GM19467 (cell line): ENCODE measurements around the gene PLEKHA8.

Experiments used
- ATAC-seq: cut with Tn5 transposase; IDR thresholded peaks from one replicate; pipeline ENCODE4 v1.9.1; 2021; ENCODE audit warnings: mild to moderate bottlenecking, moderate library complexity; ENCODE audit not compliant: unreplicated experiment

The PLEKHA8 gene

GRCh38 chr7:30028216-30028748, at the start of gene PLEKHA8:
Gene PLEKHA8 (plus strand): TSS chr7:30028412. CDS start chr7:30028763, 351 bp downstream.
- peak; percentile 44 for ATAC-seq

- ATAC-seq: no peak
These were observed 48.1 kb upstream of the PLEKHA8 start for GRCh38 chr7:29980151-29980550.

DNA sequence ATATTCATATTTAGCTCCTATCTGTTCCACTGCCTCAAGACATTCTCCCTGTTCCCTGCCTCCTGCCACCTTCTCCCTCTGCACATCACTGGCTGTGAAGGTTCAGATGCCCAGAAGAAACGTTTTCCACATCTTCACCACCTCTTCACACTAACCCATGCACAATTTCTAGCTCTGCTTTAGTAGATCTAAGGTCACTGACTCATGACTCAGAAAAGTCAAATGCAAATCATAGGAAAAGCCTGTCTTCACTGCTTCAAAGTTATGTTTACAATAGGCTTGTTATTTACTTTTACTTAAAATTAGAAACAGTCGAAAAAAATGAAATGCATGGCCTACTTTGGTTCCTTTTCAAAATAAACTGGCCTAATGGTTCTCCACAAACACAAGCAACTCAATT, 41.1 kb upstream of the PLEKHA8 start:
- no peak for ATAC-seq

DNA sequence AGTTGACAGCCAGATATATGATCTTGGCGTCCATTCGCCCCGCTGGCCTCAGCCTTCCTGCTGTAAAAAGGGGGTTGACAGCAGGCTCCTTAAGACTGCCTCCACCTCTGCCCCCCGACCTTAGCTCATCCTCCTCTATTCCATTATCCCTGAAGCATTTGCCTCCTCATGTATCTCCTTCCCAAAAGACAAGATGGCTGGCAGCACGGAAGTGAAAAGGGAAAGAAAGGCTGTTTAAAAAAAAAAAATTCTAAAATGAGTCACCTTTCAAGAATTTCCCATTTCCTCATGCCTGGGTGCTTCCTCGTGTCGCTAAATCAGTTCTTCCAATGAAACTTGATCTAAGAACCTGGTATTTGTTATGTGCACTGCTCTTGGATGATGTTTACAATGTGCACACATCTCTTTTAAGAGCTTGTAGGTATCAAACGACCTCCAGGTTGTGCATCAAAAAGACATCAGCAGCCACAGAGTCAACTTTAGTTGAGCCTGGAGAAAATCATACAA, 40.3 kb upstream of the PLEKHA8 start:
- ATAC-seq: no peak

DNA sequence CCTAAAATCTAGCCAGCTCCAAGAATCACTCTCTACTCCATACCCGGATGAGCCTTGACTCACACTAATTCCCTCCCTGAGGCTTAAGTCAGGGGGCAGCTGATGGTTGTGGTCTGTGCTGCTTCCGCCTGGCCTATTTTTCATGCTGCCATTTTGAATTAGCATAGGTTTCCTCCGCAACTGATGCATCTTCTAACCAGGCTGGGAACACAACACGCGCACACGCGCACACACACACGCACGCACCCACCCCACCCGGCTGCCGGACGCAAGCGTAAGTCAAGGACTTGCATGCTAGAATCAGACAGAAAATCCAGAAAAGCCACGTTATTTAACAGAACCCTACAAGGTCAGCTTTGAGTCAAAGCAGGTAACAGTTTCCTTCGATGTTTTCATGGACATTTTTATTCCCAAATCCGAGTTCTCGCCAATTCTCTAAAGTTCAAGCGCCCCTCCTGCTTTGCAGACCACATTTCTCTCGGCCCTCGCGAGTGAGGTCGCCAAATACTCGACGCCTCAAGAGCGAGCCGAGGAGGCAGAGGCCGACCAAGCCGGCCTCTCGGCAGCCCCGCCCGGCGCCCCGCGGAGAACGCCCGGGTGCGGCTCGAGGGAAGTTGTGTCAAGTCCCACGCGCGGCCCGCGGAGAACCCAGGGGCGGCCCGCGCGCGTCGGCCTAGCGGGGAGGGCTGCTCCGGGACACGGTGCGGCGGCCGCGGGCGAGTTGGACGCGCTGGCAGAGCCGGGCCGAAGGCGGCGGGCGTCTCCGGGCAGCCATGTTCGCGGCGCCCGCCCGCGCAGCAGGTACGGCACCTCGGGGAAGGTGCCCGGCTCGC, 39.6 kb upstream of the PLEKHA8 start:
- peak; percentile 35 for ATAC-seq

- peak; percentile 34 for ATAC-seq
These were observed 38.8 kb upstream of the PLEKHA8 start, which contains the start of gene SCRN1 for GRCh38 chr7:29989257-29989995. Gene SCRN1 (minus strand): TSS chr7:29989801. CDS start chr7:29969067, 20,734 bp downstream.

GRCh38 chr7:29990931-29991330, 37.3 kb upstream of the PLEKHA8 start:
- no peak for ATAC-seq

- ATAC-seq: no peak
These were observed 36.3 kb upstream of the PLEKHA8 start for GRCh38 chr7:29991937-29992336.

DNA sequence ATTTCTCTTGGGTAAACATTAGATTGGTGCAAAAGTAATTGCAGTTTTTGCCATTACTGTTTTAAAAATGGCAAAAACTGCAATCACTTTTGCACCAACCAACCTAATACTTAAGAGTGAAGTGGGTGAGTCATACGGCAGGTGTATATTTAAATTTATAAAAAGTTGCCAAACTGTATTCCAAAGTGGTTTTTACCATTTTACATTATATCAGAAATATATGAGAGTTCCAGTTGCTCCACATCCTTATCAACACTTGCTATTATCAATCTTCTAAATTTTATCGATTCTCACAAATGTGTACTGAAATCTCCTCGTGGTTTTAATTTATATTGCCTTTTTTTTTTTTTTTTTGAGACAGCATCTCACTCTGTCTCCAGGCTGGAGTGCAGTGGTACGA, 35.1 kb upstream of the PLEKHA8 start:
- ATAC-seq: no peak

DNA sequence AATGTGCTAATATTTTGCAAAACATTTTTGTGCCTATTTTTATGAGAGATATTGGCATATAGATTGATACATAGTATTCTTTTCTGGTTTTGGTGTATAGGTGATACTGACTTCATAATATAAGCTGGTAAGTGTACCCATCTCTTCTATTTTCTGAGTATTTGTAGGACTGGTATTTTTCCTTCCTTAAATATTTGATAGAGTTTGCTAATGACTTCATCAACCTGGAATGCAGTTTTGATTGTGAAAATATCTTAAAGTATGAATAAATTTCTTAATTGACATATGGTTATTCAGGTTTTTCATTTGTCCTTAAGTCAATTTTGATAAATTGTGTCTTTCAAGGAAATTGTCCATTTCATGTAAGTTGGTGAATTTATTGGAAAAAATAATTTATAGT, 32.6 kb upstream of the PLEKHA8 start:
- no peak for ATAC-seq

- no peak for ATAC-seq
These were observed 31.9 kb upstream of the PLEKHA8 start for GRCh38 chr7:29996321-29996720.

GRCh38 chr7:29998489-29998888, 29.7 kb upstream of the PLEKHA8 start:
- no peak for ATAC-seq

DNA sequence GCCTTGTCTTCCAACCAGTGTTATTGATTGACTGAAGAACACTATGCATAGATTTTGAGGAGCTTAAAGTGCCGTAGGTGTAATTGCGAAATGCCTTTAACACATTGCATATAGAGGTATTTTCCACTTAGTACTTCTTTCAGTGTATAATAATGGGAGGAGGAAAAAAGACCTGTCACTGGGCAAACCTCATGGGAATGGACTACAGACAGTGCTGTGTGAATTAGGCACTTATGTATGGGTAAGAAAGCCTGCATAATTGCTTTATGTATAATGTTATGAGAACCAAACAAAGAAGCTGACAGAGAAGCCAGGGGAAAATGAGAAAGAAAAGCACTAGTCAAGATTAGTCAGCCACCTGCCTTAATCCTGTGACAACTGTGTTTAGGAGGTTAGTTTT, 26.2 kb upstream of the PLEKHA8 start:
- ATAC-seq: no peak

- no peak for ATAC-seq
These were observed 25.1 kb upstream of the PLEKHA8 start for GRCh38 chr7:30003098-30003497.

DNA sequence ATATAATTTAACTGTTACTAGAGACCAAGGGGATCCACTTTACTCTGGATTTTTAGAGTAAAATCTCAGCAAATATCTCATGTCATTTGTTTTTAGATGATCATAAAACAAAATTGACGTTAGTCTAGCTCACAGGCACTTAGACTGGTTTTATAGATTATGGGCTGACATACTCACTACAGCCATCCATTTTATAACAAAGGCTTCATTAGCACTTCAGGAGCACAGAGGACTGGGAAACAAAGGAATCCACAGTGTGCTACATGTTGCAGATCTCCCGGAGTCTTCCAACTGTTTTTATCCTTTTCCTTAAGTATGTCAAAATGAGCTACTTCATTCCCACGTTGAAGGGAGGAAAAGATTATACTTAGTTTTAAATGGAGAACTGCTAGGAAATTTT, 22.7 kb upstream of the PLEKHA8 start:
- ATAC-seq: no peak

DNA sequence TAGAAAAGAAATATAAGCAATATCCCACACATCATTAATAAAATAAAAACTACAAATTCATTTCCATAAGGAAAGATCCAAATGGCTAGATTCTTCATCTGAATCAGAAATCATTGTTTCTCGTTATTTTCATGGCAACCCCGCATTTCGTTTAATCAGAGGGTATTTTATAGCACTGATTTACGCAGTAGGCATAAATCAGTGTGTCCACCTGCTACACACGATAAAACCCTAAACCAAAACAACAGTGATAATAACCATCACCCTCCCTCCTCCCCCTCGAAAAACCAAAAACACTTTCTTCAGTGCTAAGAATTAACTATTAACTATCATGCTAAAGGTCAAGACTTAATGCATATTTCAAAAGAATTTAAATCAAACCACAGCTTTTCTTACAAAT, 18.2 kb upstream of the PLEKHA8 start:
- ATAC-seq: no peak

DNA sequence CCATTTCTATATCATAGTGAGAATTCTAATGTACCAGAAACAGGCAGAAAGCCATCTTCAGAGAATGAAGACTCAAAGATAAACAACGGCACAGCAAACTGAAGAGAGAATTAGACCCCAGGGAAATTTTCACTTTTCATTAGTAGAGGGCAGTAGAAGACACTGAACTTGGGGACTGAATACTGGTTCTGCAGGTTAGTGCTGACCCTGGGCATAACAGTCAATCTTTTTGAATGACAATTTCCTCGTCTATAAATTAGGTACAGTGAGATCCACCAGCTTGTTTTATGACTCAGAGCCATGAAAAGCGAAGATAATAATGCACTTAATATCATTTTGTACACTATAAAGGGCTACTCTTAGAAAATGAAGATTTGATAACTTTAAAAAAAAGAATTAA, 15.5 kb upstream of the PLEKHA8 start:
- ATAC-seq: no peak

DNA sequence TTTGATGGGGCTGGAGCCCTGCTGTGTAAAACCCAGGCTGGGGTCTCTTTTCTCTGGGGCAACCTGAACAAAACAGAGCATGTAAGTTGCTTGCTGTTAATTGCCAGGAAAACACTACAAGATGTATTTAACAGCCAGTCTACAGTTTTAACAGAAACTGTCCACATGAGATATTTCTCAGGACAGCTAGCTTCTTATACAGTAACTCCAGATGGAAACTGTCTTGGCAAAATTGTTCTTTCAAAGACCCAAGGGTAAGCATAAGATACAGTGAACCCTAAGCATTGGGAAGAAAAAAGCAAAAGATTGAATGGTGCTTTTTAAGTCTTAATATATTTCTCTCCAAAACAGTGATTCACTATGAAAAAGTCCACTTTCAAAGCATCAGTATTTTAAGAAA, 9.8 kb upstream of the PLEKHA8 start:
- ATAC-seq: no peak

DNA sequence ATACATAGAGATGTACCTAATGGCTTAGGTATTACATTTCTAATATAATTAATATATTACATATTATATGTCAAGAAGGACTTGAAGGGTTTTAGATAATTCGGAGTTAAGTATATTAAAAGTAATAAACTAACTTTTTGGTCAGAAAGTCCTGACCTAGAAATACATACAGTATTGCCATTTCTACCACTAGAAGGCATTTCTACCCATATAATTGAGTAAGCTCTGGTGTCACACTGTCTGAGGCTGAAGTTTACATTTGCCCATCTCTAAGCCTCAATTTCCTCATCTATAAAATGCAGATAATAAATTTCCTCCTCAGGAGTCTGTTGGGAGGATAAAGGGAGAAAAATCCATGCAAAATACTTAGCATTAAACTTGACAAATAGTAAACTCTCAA, 8.8 kb upstream of the PLEKHA8 start:
- ATAC-seq: no peak

DNA sequence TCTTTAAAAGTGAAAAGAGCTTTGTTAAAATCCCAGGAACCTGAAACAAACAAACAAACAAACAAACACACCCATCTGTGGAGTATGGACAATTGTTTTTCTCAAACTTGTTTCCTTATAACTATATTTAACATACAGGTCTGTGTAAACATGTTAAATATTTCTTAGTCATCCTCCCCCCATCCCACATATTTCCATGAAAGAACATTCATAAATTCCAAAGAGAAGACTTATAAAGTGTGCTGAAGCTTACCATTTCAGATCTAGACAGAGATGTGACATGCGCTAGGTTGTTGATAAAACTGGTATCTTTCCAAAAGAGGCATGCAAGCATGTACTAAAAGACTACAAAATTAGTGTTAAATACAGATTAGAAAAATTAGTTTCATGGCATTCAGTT, 8.3 kb upstream of the PLEKHA8 start:
- no peak for ATAC-seq

DNA sequence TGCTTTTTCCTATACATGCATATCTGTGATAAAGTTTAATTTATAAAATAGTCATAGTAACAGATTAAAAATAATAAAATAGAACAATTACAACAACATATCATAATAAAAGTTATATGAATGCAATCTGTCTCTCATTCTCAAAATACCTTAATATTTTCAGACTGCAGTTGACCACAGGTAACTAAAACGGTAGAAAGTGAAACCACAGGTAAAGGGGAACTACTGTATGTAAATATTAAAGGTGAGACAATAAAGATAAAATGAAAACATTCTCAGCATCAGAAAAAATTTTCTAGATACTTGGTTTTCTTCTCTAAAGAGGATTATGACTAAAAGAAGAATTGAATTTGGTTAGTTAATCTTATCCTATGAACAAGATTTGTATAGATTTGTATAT, 7.7 kb upstream of the PLEKHA8 start:
- ATAC-seq: no peak

DNA sequence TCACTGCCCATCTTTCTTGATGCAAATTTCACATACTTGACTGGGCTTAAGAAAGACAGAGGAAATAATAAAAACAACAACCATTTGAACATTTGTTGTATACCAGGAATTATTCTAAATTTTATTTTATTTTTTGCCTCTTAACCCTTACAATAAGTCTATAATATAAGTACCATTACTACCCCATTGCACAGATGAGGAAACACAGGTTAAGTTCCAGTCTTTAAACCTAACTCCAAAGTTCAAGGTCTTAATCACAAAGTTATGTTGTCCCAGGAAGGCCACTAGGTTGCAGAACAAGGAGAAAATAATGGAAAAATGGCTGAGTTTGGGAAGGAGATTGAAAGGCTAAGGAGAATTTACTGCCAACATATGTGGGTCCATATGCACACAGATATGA, 5.2 kb upstream of the PLEKHA8 start:
- no peak for ATAC-seq
